B cell (primary cell): ENCODE results near the gene MST1R.

Experiments used
- CTCF ChIP-seq: fragments of 200-600 bp; IDR thresholded peaks from one replicate; pipeline ENCODE4 v1.8.0; 2022; ENCODE audit warnings: antibody characterized with exemption, mild to moderate bottlenecking
- EZH2 ChIP-seq: IDR thresholded peaks from 2 replicates; pipeline ENCODE4 v1.6.1; 2012; ENCODE audit warnings: borderline replicate concordance, low read depth, mild to moderate bottlenecking, moderate library complexity, low read length; ENCODE audit not compliant: insufficient read depth, poor library complexity, severe bottlenecking

- no peak for TF ChIP-seq CTCF
- TF ChIP-seq EZH2: no peak
These were observed 34.7 kb downstream of the MST1R start for GRCh38 chr3:49868862-49869466.
